Smooth muscle cell of bladder (primary cell): ENCODE results near the gene CBFB. TPM values are rescaled to one million over a fixed set of nuclear protein-coding genes. Genes with fewer than 3 reads are reported as not detected.

Source experiments
- total RNA-seq: library from RNA; depleted of rRNA; stranded (reverse); fragments of >200 nt; gene quantifications from 2 replicates; pipeline ENCODE4 v1.2.3, GENCODE V29; 2014

CBFB gene
- 43.9 and 84.4 TPM in 2 replicates for total RNA-seq

GRCh38 chr16:67028696-67029253 lies at the start of gene CBFB:
TSS of gene CBFB (plus strand) at chr16:67029149. CDS start at chr16:67029408, 259 bp downstream.

GRCh38 chr16:66988197-66988788 lies 40.7 kb upstream of the CBFB start, which contains the start of gene CES4A:
TSS of gene CES4A (plus strand) at chr16:66988589. CDS start at chr16:66988773, 184 bp downstream.

DNA sequence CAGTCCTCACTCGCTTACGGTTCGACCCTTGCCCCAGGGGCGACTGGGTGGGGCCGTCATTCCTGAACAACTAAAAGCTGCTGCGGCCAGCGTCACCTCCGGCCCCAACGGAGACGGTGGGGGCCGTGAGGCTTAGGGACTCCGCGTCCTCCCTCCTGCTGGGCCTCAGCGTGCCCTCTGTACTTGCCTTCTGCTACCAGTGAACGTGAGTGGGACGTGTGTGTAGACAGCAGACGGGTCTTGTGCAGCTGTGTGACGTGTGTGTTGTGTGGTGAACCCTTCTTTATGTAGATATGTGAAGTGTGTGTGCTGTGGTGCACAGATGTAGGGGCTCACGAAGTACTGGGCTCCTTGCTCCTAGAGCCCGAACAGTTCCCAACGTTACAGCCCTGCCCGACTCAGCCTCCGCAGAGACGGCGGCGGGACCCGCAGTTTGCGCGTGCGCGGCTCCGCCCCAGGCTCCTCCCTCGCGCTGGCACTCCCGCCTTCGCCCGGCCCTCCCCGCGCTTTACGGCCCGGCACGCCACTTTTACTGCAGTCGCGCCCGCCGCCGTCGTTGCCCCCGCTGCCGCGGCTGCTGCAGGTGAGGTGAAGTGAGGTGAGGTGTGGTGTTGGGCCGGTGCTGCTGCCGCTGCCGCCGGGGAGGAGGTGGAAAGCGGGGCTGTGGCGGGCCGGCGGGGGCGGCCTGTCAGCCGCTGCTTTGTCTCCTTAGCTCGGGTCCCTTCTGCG lies 80.6 kb downstream of the CBFB start, which contains the start of gene PHAF1:
PHAF1 (plus strand) TSS at position 535 of the 729 bp plus-strand sequence. CDS start 235 bp downstream, outside the sequence.

Other genes with a start within 250 kb of the CBFB start
- gene TERB1, start 227.6 kb upstream of the CBFB start, total RNA-seq = under 0.01 and 0.09 TPM in 2 replicates
- 55.0 and 69.4 TPM in 2 replicates for gene NAE1, start 198.2 kb upstream of the CBFB start, total RNA-seq
- gene CA7, start 184.7 kb upstream of the CBFB start, total RNA-seq = not detected in 2 replicates
- gene PDP2, start 148.6 kb upstream of the CBFB start, total RNA-seq = 7.5 and 11.5 TPM in 2 replicates
- not detected in 2 replicates for gene CDH16, start 110.3 kb upstream of the CBFB start, total RNA-seq
- gene RRAD, start 103.6 kb upstream of the CBFB start, total RNA-seq = 7.1 and 13.5 TPM in 2 replicates
- 180 and 234 TPM in 2 replicates for gene CIAO2B, start 94.7 kb upstream of the CBFB start, total RNA-seq
- 24.1 and 25.9 TPM in 2 replicates for gene CES2, start 93.6 kb upstream of the CBFB start, total RNA-seq
- gene CES3, start 67.9 kb upstream of the CBFB start, total RNA-seq = 0.14 and 0.28 TPM in 2 replicates
- gene CES4A, start 40.6 kb upstream of the CBFB start, total RNA-seq = 2.3 and 2.8 TPM in 2 replicates
- gene PHAF1, start 80.8 kb downstream of the CBFB start, total RNA-seq = 14.4 and 14.9 TPM in 2 replicates
- 36.8 and 51.8 TPM in 2 replicates for gene B3GNT9, start 121.8 kb downstream of the CBFB start, total RNA-seq
- 15.2 and 16.7 TPM in 2 replicates for gene TRADD, start 130.8 kb downstream of the CBFB start, total RNA-seq
- 7.8 and 9.9 TPM in 2 replicates for gene FBXL8, start 130.8 kb downstream of the CBFB start, total RNA-seq
- gene HSF4, start 135.6 kb downstream of the CBFB start, total RNA-seq = 6.4 and 13.2 TPM in 2 replicates
- 13.8 and 16.9 TPM in 2 replicates for gene NOL3, start 141.4 kb downstream of the CBFB start, total RNA-seq
- 8.2 and 9.0 TPM in 2 replicates for gene MATCAP1, start 154.8 kb downstream of the CBFB start, total RNA-seq
- gene EXOC3L1, start 161.0 kb downstream of the CBFB start, total RNA-seq = 0.09 TPM in 1 of 2 replicates, not detected in the other
- gene E2F4, start 163.0 kb downstream of the CBFB start, total RNA-seq = 36.7 and 45.9 TPM in 2 replicates
- 0.28 TPM in 2 replicates for gene ELMO3, start 170.0 kb downstream of the CBFB start, total RNA-seq
- gene TMEM208, start 198.0 kb downstream of the CBFB start, total RNA-seq = 44.2 and 59.6 TPM in 2 replicates
- 5.0 and 5.3 TPM in 2 replicates for gene FHOD1, start 218.3 kb downstream of the CBFB start, total RNA-seq
- gene SLC9A5, start 219.8 kb downstream of the CBFB start, total RNA-seq = 0.83 and 0.85 TPM in 2 replicates